HCT116 (cell line): ENCODE results near the gene CCDC91. TPM values are rescaled to one million over a fixed set of nuclear protein-coding genes. Genes with fewer than 3 reads are reported as not detected.

ENCODE experiments used
- ATAC-seq: fragments of 200-7000 bp; cut with Tn5 transposase; 2 replicates; pipeline ENCODE4 v1.9.1; 2020; ENCODE audit warnings: mild to moderate bottlenecking, moderate library complexity
- BruUV-seq: library from RNA; stranded (reverse); fragments of 400-500 nt; replicated peaks from 2 replicates; lab custom pipeline; 2021; lab: Mats Ljungman, UMichigan
- CTCF ChIA-PET: fragments of 300-600 bp; sonication (Branson Sonifier 250); formaldehyde crosslinking; loops from one replicate; lab custom pipeline; 2021; ENCODE audit warnings: antibody characterized with exemption; lab: Charles Lee
- POLR2A ChIA-PET: fragments of 300-600, 350-600 bp; sonication (Branson Sonifier 250); formaldehyde crosslinking; loops from one replicate; lab custom pipeline; 2021; ENCODE audit warnings: antibody characterized with exemption; lab: Charles Lee
- RAD21 ChIA-PET, 2 experiments: fragments of 300-600 bp; sonication (Branson Sonifier 250); formaldehyde crosslinking; loops; one replicate each; lab custom pipeline; 2023; ENCODE audit warnings: low total read pairs in 2 of 2; ENCODE audit not compliant: uncharacterized antibody in 2 of 2, unreplicated experiment in 2 of 2, low non-redundant PET in 1 of 2; lab: Charles Lee
- DNase-seq: peaks from one replicate; pipeline ENCODE4 v3.0.0-alpha.2; 2010; ENCODE audit warnings: low read depth, low spot score
- H2AFZ ChIP-seq: fragments of 200-600 bp; shearing (Covaris generic), sonication (generic); 2 replicates; pipeline ENCODE4 v1.6.1; 2017; ENCODE audit warnings: low read depth, mixed run types, mixed read lengths, antibody characterized with exemption, low read length; ENCODE audit not compliant: poor library complexity, severe bottlenecking
- H3K27ac ChIP-seq: 2 replicates; pipeline ENCODE4 v1.5.1; 2012; ENCODE audit warnings: low read depth, low read length
- H3K27me3 ChIP-seq: fragments of 200-600 bp; sonication (generic); 2 replicates; pipeline ENCODE4 v1.6.1; 2016; ENCODE audit warnings: mixed run types, low read length, mixed read lengths; ENCODE audit not compliant: insufficient read depth
- H3K36me3 ChIP-seq, 2 experiments: fragments of 200-500 bp in 1 of 2; fragments of 200-600 bp in 1 of 2; sonication (Bioruptor generic) in 1 of 2; sonication (generic) in 1 of 2; 2 replicates each; pipeline versions ENCODE4 v1.5.1 to v1.6.1; 2014 to 2016; ENCODE audit warnings: low read length in 2 of 2, inconsistent platforms in 1 of 2, mixed read lengths in 1 of 2, mixed run types in 1 of 2; ENCODE audit not compliant: insufficient read depth in 2 of 2, control insufficient read depth in 1 of 2
- H3K4me1 ChIP-seq, 2 experiments: fragments of 200-600 bp in 1 of 2; sonication (generic) in 1 of 2; 2 replicates each; pipeline versions ENCODE4 v1.5.1 to v1.6.1; 2012 to 2017; ENCODE audit warnings: low read length in 2 of 2, inconsistent platforms in 1 of 2, mild to moderate bottlenecking in 1 of 2, mixed read lengths in 1 of 2, mixed run types in 1 of 2, moderate library complexity in 1 of 2; ENCODE audit not compliant: insufficient read depth in 2 of 2, control insufficient read depth in 1 of 2
- H3K4me2 ChIP-seq: fragments of 200-600 bp; sonication (generic); 2 replicates; pipeline ENCODE4 v1.6.1; 2017; ENCODE audit warnings: mixed run types, low read length, mixed read lengths
- H3K4me3 ChIP-seq, 2 experiments: fragments of 200-600 bp in 1 of 2; sonication (generic) in 1 of 2; replicated peaks in 1 of 2; 2 replicates each; pipeline ENCODE4 v1.5.1; 2011 to 2016; ENCODE audit warnings: low read length in 2 of 2, control low read depth in 1 of 2, low read depth in 1 of 2, mild to moderate bottlenecking in 1 of 2, mixed read lengths in 1 of 2, mixed run types in 1 of 2
- H3K79me2 ChIP-seq: fragments of 200-600 bp; sonication (generic); 2 replicates; pipeline ENCODE4 v1.6.1; 2017; ENCODE audit warnings: mild to moderate bottlenecking, mixed run types, low read length, moderate library complexity, mixed read lengths; ENCODE audit not compliant: insufficient read depth
- H3K9ac ChIP-seq: fragments of 200-600 bp; sonication (generic); 2 replicates; pipeline ENCODE4 v1.6.1; 2016; ENCODE audit warnings: low read length, mixed read lengths
- H3K9me2 ChIP-seq: fragments of 200-600 bp; sonication (generic), shearing (Covaris generic); 2 replicates; pipeline ENCODE4 v1.6.1; 2017; ENCODE audit warnings: mixed run types, mild to moderate bottlenecking, moderate library complexity; ENCODE audit not compliant: insufficient read depth
- H3K9me3 ChIP-seq, 2 experiments: fragments of 200-500 bp in 1 of 2; fragments of 200-600 bp in 1 of 2; sonication (Bioruptor generic) in 1 of 2; sonication (generic) in 1 of 2; 2 replicates each; pipeline ENCODE4 v1.6.1; 2014 to 2017; ENCODE audit warnings: low read length in 2 of 2, mixed read lengths in 2 of 2, inconsistent platforms in 1 of 2, low read depth in 1 of 2, mild to moderate bottlenecking in 1 of 2, mixed run types in 1 of 2, moderate library complexity in 1 of 2; ENCODE audit not compliant: control insufficient read depth in 1 of 2, insufficient read depth in 1 of 2
- H4K20me1 ChIP-seq: fragments of 200-600 bp; sonication (generic), shearing (Covaris generic); 2 replicates; pipeline ENCODE4 v1.6.1; 2017; ENCODE audit warnings: mixed run types, mild to moderate bottlenecking, moderate library complexity; ENCODE audit not compliant: insufficient read depth
- CEBPB ChIP-seq: IDR thresholded peaks from 2 replicates; pipeline ENCODE4 v1.6.1; 2012; ENCODE audit warnings: low read depth
- EGR1 ChIP-seq: IDR thresholded peaks from 2 replicates; pipeline ENCODE4 v1.6.1; 2012; ENCODE audit warnings: low read depth
- MAX ChIP-seq: IDR thresholded peaks from 2 replicates; pipeline ENCODE4 v1.6.1; 2012
- POLR2AphosphoS5 ChIP-seq: IDR thresholded peaks from 2 replicates; pipeline ENCODE4 v1.6.1; 2011; ENCODE audit warnings: mild to moderate bottlenecking, low read depth, low read length, moderate library complexity
- REST ChIP-seq: IDR thresholded peaks from 2 replicates; pipeline ENCODE4 v1.6.1; 2012; ENCODE audit warnings: low read depth
- SIN3A ChIP-seq: IDR thresholded peaks from 2 replicates; pipeline ENCODE4 v1.6.1; 2012; ENCODE audit warnings: low read depth
- SP1 ChIP-seq: IDR thresholded peaks from 2 replicates; pipeline ENCODE4 v1.6.1; 2012; ENCODE audit warnings: low read depth
- ZBTB33 ChIP-seq: IDR thresholded peaks from 2 replicates; pipeline ENCODE4 v1.6.1; 2011; ENCODE audit warnings: mild to moderate bottlenecking, low read length, moderate library complexity; ENCODE audit not compliant: insufficient replicate concordance; ENCODE audit errors: extremely low read depth
- ZFX ChIP-seq: fragments of 450-650 bp; IDR thresholded peaks from 2 replicates; pipeline ENCODE4 v1.6.1; 2017
- intact Hi-C: fragments of 100-400 bp; cut with micrococcal nuclease; formaldehyde crosslinking; loops from 2 replicates; pipeline ENCODE4 v1.10.0; 2022
- total RNA-seq: library from RNA; stranded (reverse); gene quantifications from one replicate; pipeline ENCODE4 v1.2.1, GENCODE V29; 2021; ENCODE audit not compliant: unreplicated experiment

The CCDC91 gene
- total RNA-seq, 1 experiment from 2014 or later: 18.1 TPM

DNA sequence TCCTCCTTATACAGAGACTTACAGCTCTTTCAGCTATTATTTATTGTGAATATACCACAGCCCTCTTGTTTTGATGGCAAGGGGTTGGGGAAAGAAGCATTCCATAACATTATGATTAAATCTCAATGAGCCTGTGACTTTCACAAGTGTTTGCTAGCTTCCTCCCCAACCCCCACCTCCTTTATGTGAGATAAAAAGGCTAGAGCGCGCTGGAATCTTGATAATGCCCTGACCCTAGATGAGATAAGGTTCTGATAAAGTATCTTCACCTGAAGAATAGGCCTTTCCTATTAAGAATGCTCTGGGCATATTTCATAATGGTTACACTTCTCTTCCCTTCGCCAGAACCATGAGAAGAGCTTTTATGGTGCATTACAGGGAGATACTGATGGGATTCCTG is 236.8 kb downstream of the CCDC91 start:
- Histone ChIP-seq H3K36me3 (no peaks in the 10 kb centered on the region), H3K4me3 (no peak overlapping the region), H3K9ac (no peak overlapping the region), H3K9me2 (no peaks in the 10 kb centered on the region), H3K27me3 (no peaks in the 10 kb centered on the region), H3K9me3 (no peaks in the 10 kb centered on the region), H2AFZ (no peak overlapping the region), H4K20me1 (no peaks in the 10 kb centered on the region), H3K27ac (no peak overlapping the region)
- DNase-seq (no peak), ATAC-seq (no peak)
- CTCF ChIA-PET: no interaction called here
- intact Hi-C loops: no loop called here
- POLR2A ChIA-PET: no interaction called here
- RAD21 ChIA-PET: no interaction called here
- no TSS peak for BruUV-seq
- no peak for TF ChIP-seq POLR2AphosphoS5
- TF ChIP-seq SIN3A: no peak
- TF ChIP-seq ZBTB33: no peak
- no peak for TF ChIP-seq MAX
- TF ChIP-seq ZFX: no peak
- TF ChIP-seq, all 23 proteins: peak for 0
- Histone ChIP-seq H3K79me2 (no peaks in the 10 kb centered on the region), H3K4me1 (no peaks in the 10 kb centered on the region), H3K4me2 (no peak overlapping the region)

DNA sequence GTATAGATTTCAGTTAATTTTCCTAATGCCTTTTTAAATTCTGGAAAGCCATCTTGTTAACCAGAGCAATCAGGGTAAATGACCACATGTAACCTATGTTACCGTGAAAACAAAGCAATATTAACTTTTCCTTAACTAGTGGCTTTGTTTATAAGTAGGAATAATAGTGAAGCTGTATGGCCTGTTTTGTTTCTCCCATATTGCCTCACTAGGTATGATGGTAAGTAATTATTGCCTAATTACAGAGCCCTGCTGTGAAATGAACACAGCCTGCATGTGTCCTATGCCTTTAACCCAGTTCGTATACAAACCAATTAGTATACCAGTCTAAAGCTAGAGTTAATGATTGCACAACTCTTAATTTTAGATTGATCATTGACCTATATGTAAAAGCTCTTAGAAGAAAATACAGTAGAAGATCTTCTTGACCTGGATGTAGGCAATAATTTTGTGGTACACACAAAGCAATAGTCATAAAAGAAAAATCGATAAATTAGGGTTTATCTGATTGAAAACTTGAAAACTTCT is 249.9 kb downstream of the CCDC91 start:
- Histone ChIP-seq H4K20me1 (no peaks in the 10 kb centered on the region), H3K27me3 (no peaks in the 10 kb centered on the region), H3K4me1 (no peaks in the 10 kb centered on the region), H3K36me3 (no peaks in the 10 kb centered on the region), H3K9me2 (no peaks in the 10 kb centered on the region), H3K79me2 (no peaks in the 10 kb centered on the region), H3K9me3 (no peaks in the 10 kb centered on the region), H3K27ac (no peak overlapping the region), H3K9ac (no peak overlapping the region), H2AFZ (no peak overlapping the region), H3K4me3 (no peak overlapping the region), H3K4me2 (no peak overlapping the region)
- RAD21 ChIA-PET: no interaction called here
- POLR2A ChIA-PET: no interaction called here
- BruUV-seq: no TSS peak
- no peak for ATAC-seq
- DNase-seq: no peak
- CTCF ChIA-PET: no interaction called here
- intact Hi-C loops: no loop called here
- TF ChIP-seq REST (no peak), EGR1 (no peak), SP1 (no peak), SIN3A (no peak), ZBTB33 (no peak), CEBPB (no peak)
